WTC11 (cell line): Measurements from ENCODE around the gene PRTFDC1. TPM values are rescaled to one million over a fixed set of nuclear protein-coding genes. Genes with fewer than 3 reads are reported as not detected.

Experiments used
- ATAC-seq: fragments of 200-7000 bp; cut with Tn5 transposase; 2 replicates; pipeline ENCODE4 v1.10.0; 2021; ENCODE audit warnings: mild to moderate bottlenecking, moderate library complexity
- CTCF ChIA-PET: fragments of 300-600 bp; sonication (Branson Sonifier 250); formaldehyde crosslinking; loops from one replicate; lab custom pipeline; 2021; ENCODE audit warnings: antibody characterized with exemption; lab: Charles Lee
- POLR2A ChIA-PET: fragments of 350-600 bp; sonication (Branson Sonifier 250); formaldehyde crosslinking; loops from one replicate; lab custom pipeline; 2021; ENCODE audit warnings: antibody characterized with exemption; lab: Charles Lee
- DNase-seq: peaks from one replicate; pipeline ENCODE4 v3.0.0; 2021; ENCODE audit warnings: low spot score
- H3K27ac Mint-ChIP-seq: 2 replicates; pipeline ENCODE4 v1.8.0; 2021; ENCODE audit warnings: mixed read lengths
- H3K27me3 Mint-ChIP-seq: 2 replicates; pipeline ENCODE4 v1.8.0; 2021; ENCODE audit warnings: low read depth, mild to moderate bottlenecking, moderate library complexity, mixed read lengths
- H3K36me3 Mint-ChIP-seq: 2 replicates; pipeline ENCODE4 v1.8.0; 2021; ENCODE audit warnings: mixed read lengths
- H3K4me1 Mint-ChIP-seq: 2 replicates; pipeline ENCODE4 v1.8.0; 2022; ENCODE audit warnings: mixed read lengths
- H3K4me3 Mint-ChIP-seq: 2 replicates; pipeline ENCODE4 v1.8.0; 2021; ENCODE audit warnings: mild to moderate bottlenecking, moderate library complexity, mixed read lengths
- H3K9me3 Mint-ChIP-seq: 2 replicates; pipeline ENCODE4 v1.8.0; 2021; ENCODE audit warnings: mixed read lengths
- ATF2 ChIP-seq: sonication (generic); formaldehyde crosslinking; IDR thresholded peaks from 2 replicates; pipeline ENCODE4 v1.8.1; 2022; ENCODE audit warnings: low read depth, missing genetic modification reagents, borderline replicate concordance
- E2F5 ChIP-seq: sonication (generic); formaldehyde crosslinking; IDR thresholded peaks from 2 replicates; pipeline ENCODE4 v1.8.1; 2022; ENCODE audit warnings: mild to moderate bottlenecking, moderate library complexity, missing genetic modification reagents
- FOXJ3 ChIP-seq: sonication (generic); formaldehyde crosslinking; IDR thresholded peaks from 2 replicates; pipeline ENCODE4 v1.9.0; 2021; ENCODE audit warnings: missing genetic modification reagents, mild to moderate bottlenecking, borderline replicate concordance
- JUN ChIP-seq: sonication (generic); formaldehyde crosslinking; IDR thresholded peaks from 2 replicates; pipeline ENCODE4 v1.8.0; 2023; ENCODE audit warnings: mild to moderate bottlenecking, missing genetic modification reagents
- KAT7 ChIP-seq: sonication (generic); formaldehyde crosslinking; IDR thresholded peaks from 2 replicates; pipeline ENCODE4 v1.8.1; 2023; ENCODE audit warnings: missing genetic modification reagents, mild to moderate bottlenecking, borderline replicate concordance
- MYBL2 ChIP-seq: sonication (generic); formaldehyde crosslinking; IDR thresholded peaks from 2 replicates; pipeline ENCODE4 v1.8.1; 2023; ENCODE audit warnings: mild to moderate bottlenecking, moderate library complexity, missing genetic modification reagents
- RORB ChIP-seq: fragments of 250-450 bp; sonication (Bioruptor Pico); IDR thresholded peaks from 2 replicates; pipeline ENCODE4 v1.9.0; 2021; ENCODE audit warnings: mild to moderate bottlenecking
- SMAD4 ChIP-seq: sonication (generic); formaldehyde crosslinking; IDR thresholded peaks from 2 replicates; pipeline ENCODE4 v1.8.0; 2022; ENCODE audit warnings: mild to moderate bottlenecking, missing genetic modification reagents
- total RNA-seq: library from RNA; stranded (reverse); gene quantifications from 3 replicates; pipeline ENCODE4 v1.2.3, GENCODE V29; 2021

Gene PRTFDC1
- total RNA-seq, 1 experiment from 2014 or later, result 6.1 TPM

- no peaks in the 10 kb centered on the region for H3K36me3 Mint-ChIP-seq
- no peaks in the 10 kb centered on the region for H3K9me3 Mint-ChIP-seq
- H3K27me3 Mint-ChIP-seq, result no peaks in the 10 kb centered on the region
- TF ChIP-seq RORB (CRISPR knock-in tag) (no peak), SMAD4 (no peak), MYBL2 (CRISPR knock-in tag) (no peak), JUN (CRISPR knock-in tag) (no peak), KAT7 (CRISPR knock-in tag) (no peak), ATF2 (no peak), E2F5 (CRISPR knock-in tag) (no peak), FOXJ3 (no peak)
- no peak overlapping the region for H3K4me3 Mint-ChIP-seq
- H3K4me1 Mint-ChIP-seq, result peaks cover 6% of the 10 kb centered on the region
- no peak overlapping the region for H3K27ac Mint-ChIP-seq
- POLR2A ChIA-PET, result no interaction called here
- CTCF ChIA-PET, result no interaction called here
- DNase-seq (no peak), ATAC-seq (no peak)
Observed at GRCh38 chr10:24800861-24801260, 151.5 kb downstream of the PRTFDC1 start.

Other genes with a start within 250 kb of the PRTFDC1 start
- 30.2 to 37.7 TPM (median 33.8 TPM) in 3 replicates for gene ARHGAP21, start 228.7 kb downstream of the PRTFDC1 start, total RNA-seq
- gene ENKUR, start 63.6 kb upstream of the PRTFDC1 start, total RNA-seq, result not detected in 3 replicates
- gene THNSL1, start 64.0 kb upstream of the PRTFDC1 start, total RNA-seq, result 5.1 to 5.5 TPM (median 5.4 TPM) in 3 replicates
- 0.34 to 0.63 TPM (median 0.44 TPM) in 3 replicates for gene GPR158, start 222.4 kb upstream of the PRTFDC1 start, total RNA-seq